ENCODE results near the gene APOOL. TPM values are rescaled to one million over a fixed set of nuclear protein-coding genes. Genes with fewer than 3 reads are reported as not detected.
"Not testable (repeated sequence)": the region's sequence is repeated elsewhere in the genome, so short reads cannot be mapped to it uniquely, and the experiment has no call there.

The APOOL gene
- total RNA-seq, 1 donor from 2014 or later: 49.5 TPM

DNA sequence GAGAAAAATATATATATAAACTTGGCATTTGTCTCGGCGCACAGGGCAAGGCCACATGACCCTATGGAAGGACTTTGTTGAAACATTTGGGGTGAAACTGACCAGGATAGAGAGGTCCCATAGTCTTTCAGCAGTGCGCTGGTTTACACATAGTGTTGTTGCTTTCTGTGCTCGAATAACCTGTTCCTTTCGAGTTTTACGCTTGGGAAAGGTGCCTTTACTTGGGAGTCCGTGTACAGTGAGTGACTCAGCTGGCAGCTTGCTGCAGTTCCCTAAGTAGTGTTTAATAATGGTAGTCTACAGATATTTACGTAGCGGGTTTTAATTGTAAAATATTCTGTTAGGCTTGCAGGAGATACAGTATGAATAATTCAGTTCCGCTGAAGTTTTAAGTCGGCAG is 578 bp downstream of the APOOL start:
- intact Hi-C loops (cut with micrococcal nuclease): no loop called here

DNA sequence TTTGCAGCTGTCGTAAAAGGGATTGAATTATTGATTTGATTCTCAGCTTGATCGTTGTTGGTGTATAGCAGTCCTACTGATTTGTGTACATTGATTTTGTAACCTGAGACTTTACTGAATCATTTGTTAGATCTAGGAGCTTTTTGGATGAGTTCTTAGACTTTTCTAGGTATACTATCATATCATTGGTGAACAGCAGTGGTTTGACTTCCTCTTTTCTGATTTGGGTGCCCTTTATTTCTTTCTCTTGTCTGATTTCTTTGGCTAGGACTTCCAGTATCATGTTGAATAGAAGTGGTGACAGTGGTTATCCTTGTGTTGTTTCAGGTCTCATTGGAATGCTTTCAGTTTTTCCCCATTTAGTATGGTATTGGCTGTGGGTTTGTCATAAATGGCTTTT is 8.4 kb downstream of the APOOL start:
- H3K36me3 ChIP-seq: no peaks in the 10 kb centered on the region
- TF ChIP-seq CTCF (IDR thresholded peaks at IDR 0.05; ENCODE audit: borderline replicate concordance): no peak
- H3K9me3 ChIP-seq (replicated peaks): no peaks in the 10 kb centered on the region
- H3K4me1 ChIP-seq: no peaks in the 10 kb centered on the region
- intact Hi-C loops (cut with micrococcal nuclease): no loop called here
- no peak overlapping the region for H3K4me3 ChIP-seq
- no peak for DNase-seq
- no peak overlapping the region for H3K27ac ChIP-seq (replicated peaks)
- H3K27me3 ChIP-seq (ENCODE audit: low read depth): no peaks in the 10 kb centered on the region

More for the DNA sequence above, 578 bp downstream of the APOOL start:
- Histone ChIP-seq H3K27ac (replicated peaks) (peak overlapping the region; percentile 73), H3K36me3 (no peaks in the 10 kb centered on the region), H3K27me3 (ENCODE audit: low read depth) (no peaks in the 10 kb centered on the region), H3K4me1 (peaks cover 18% of the 10 kb centered on the region), H3K9me3 (replicated peaks) (no peaks in the 10 kb centered on the region), H3K4me3 (peak overlapping the region; percentile 76)
- no peak for DNase-seq
- TF ChIP-seq CTCF (IDR thresholded peaks at IDR 0.05; ENCODE audit: borderline replicate concordance): no peak

DNA sequence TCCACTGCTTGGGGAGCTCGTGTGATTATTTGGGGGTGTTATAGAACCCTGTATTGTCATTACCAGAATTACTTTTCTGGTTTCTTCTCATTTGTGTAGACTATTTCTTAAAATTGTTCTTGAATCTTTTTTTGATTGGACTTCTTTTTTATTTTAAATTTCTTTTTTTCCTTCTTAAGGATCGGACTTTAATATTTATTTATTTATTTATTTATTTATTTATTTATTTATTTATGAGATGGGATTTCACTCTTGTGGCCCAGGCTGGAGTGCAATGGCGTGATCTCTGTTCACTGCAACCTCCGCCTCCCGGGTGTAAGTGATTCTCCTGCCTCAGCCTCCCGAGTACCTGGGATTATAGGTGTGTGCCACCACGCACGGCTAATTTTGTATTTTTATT is 11.7 kb downstream of the APOOL start:
- DNase-seq; H3K27ac ChIP-seq (replicated peaks); H3K4me1 ChIP-seq; intact Hi-C loops (cut with micrococcal nuclease); H3K36me3 ChIP-seq; H3K4me3 ChIP-seq; H3K27me3 ChIP-seq (ENCODE audit: low read depth): not testable (repeated sequence)
- peaks cover 13% of the 10 kb centered on the region for H3K9me3 ChIP-seq (replicated peaks)

DNA sequence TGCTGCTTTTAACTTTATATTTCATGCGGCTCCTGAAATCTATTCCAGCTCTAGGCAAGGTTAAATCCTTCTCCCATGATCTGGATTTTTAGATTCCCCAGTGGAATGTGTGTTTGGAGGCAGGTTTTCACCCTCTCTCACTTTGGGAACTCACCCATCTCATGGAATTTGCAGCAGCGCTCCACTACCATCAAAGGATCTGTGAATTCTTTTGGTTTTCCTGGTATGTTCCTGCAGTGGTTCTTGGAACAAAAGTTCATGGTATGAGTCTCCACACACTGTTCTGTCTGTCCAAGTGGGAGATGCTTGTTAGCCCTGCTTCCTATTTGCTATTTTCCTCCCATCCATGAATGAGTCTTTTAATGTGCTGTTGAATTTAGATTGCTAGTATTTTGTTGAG is 14.0 kb downstream of the APOOL start:
- Histone ChIP-seq H3K27me3 (ENCODE audit: low read depth) (no peaks in the 10 kb centered on the region), H3K4me3 (no peak overlapping the region), H3K4me1 (no peaks in the 10 kb centered on the region), H3K36me3 (no peaks in the 10 kb centered on the region), H3K27ac (replicated peaks) (no peak overlapping the region), H3K9me3 (replicated peaks) (peaks cover 13% of the 10 kb centered on the region)
- intact Hi-C loops (cut with micrococcal nuclease): no loop called here
- no peak for TF ChIP-seq CTCF (IDR thresholded peaks at IDR 0.05; ENCODE audit: borderline replicate concordance)
- DNase-seq: no peak

- Histone ChIP-seq H3K9me3 (replicated peaks) (peaks cover 13% of the 10 kb centered on the region), H3K27me3 (ENCODE audit: low read depth) (no peaks in the 10 kb centered on the region), H3K36me3 (no peaks in the 10 kb centered on the region), H3K4me1 (no peaks in the 10 kb centered on the region), H3K4me3 (no peak overlapping the region), H3K27ac (replicated peaks) (no peak overlapping the region)
- no peak for TF ChIP-seq CTCF (IDR thresholded peaks at IDR 0.05; ENCODE audit: borderline replicate concordance)
- intact Hi-C loops (cut with micrococcal nuclease): no loop called here
- no peak for DNase-seq
Measured at GRCh38 chrX:85018471-85018870, 14.8 kb downstream of the APOOL start.

DNA sequence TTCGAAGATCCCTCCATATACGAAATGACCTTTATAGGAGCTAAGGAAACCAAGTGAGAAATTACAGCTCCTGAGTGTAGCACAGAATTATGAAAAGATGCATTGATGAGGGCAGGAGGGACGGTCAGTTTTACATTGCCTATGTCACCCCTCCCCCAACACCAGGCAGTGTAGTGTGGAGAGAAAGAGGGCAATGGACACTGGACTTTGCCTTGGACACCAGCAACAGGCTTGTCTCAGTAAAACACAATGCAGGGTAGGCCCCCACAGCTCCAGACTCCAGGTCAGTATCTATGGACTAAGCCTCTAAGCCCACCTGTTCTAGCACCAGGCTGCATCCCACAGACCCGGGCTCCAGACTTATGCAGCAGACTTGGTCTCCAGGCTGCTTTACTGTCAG is 16.5 kb downstream of the APOOL start:
- H3K27ac ChIP-seq (replicated peaks): no peak overlapping the region
- no peak overlapping the region for H3K4me3 ChIP-seq
- TF ChIP-seq CTCF (IDR thresholded peaks at IDR 0.05; ENCODE audit: borderline replicate concordance): no peak
- DNase-seq: no peak
- no peaks in the 10 kb centered on the region for H3K27me3 ChIP-seq (ENCODE audit: low read depth)
- no peaks in the 10 kb centered on the region for H3K36me3 ChIP-seq
- peaks cover 13% of the 10 kb centered on the region for H3K9me3 ChIP-seq (replicated peaks)
- intact Hi-C loops (cut with micrococcal nuclease): no loop called here
- H3K4me1 ChIP-seq: no peaks in the 10 kb centered on the region

Data from left ventricle myocardium inferior (tissue), 1 donor.